SK-N-SH treated with all-trans-retinoic acid at 6 μM for 48 hours (cell line): ENCODE results near the gene PLXDC2.
A peak's percentile ranks its signal among the peaks of the same experiment; 100 is the strongest.

Experiments used
- ATAC-seq: fragments of 200-7000 bp; cut with Tn5 transposase; 3 replicates; pipeline ENCODE4 v1.9.1; 2020; ENCODE audit warnings: mild to moderate bottlenecking, moderate library complexity
- ARNTL ChIP-seq: fragments of 450-650 bp; formaldehyde crosslinking; IDR thresholded peaks from 2 replicates; pipeline ENCODE4 v1.5.0; 2020; ENCODE audit warnings: low read depth, mild to moderate bottlenecking, moderate library complexity, borderline replicate concordance
- BACH2 ChIP-seq: fragments of 250-450 bp; sonication (Bioruptor Pico); IDR thresholded peaks from 2 replicates; pipeline ENCODE4 v1.9.0; 2021; ENCODE audit warnings: mild to moderate bottlenecking, borderline replicate concordance
- CSDC2 ChIP-seq: fragments of 250-450 bp; sonication (Bioruptor Pico); IDR thresholded peaks from 2 replicates; pipeline ENCODE4 v1.5.0; 2020; ENCODE audit warnings: mild to moderate bottlenecking, moderate library complexity
- GLIS3 ChIP-seq: fragments of 250-450 bp; sonication (Bioruptor Pico); IDR thresholded peaks from 2 replicates; pipeline ENCODE4 v1.5.0; 2020; ENCODE audit warnings: mild to moderate bottlenecking, moderate library complexity
- ISL1 ChIP-seq: fragments of 250-450 bp; sonication (Bioruptor Pico); IDR thresholded peaks from 2 replicates; pipeline ENCODE4 v2.1.2; 2022; ENCODE audit warnings: mild to moderate bottlenecking, moderate library complexity
- PPARA ChIP-seq: fragments of 250-450 bp; sonication (Bioruptor Pico); IDR thresholded peaks from 2 replicates; pipeline ENCODE4 v1.5.0; 2020; ENCODE audit warnings: mild to moderate bottlenecking, borderline replicate concordance
- RARB ChIP-seq: fragments of 250-450 bp; sonication (Bioruptor Pico); IDR thresholded peaks from 2 replicates; pipeline ENCODE4 v1.8.0; 2021; ENCODE audit warnings: mild to moderate bottlenecking, moderate library complexity
- SNAI2 ChIP-seq: fragments of 250-450 bp; sonication (Bioruptor Pico); IDR thresholded peaks from 2 replicates; pipeline ENCODE4 v1.5.0; 2020; ENCODE audit warnings: mild to moderate bottlenecking, moderate library complexity
- TCF4 ChIP-seq: fragments of 250-450 bp; sonication (Bioruptor Pico); IDR thresholded peaks from 2 replicates; pipeline ENCODE4 v1.8.0; 2021; ENCODE audit warnings: mild to moderate bottlenecking, moderate library complexity, borderline replicate concordance
- TOX ChIP-seq: fragments of 250-450 bp; sonication (Bioruptor Pico); IDR thresholded peaks from 2 replicates; pipeline ENCODE4 v1.8.0; 2021; ENCODE audit warnings: mild to moderate bottlenecking, moderate library complexity, borderline replicate concordance
- ZC3H10 ChIP-seq: fragments of 250-450 bp; sonication (Bioruptor Pico); IDR thresholded peaks from 2 replicates; pipeline ENCODE4 v1.5.1; 2021; ENCODE audit warnings: mild to moderate bottlenecking, moderate library complexity
- ZFP3 ChIP-seq: fragments of 250-450 bp; sonication (Bioruptor Pico); IDR thresholded peaks from 2 replicates; pipeline ENCODE4 v1.5.0; 2020; ENCODE audit warnings: mild to moderate bottlenecking, moderate library complexity
- ZFP30 ChIP-seq: fragments of 450-650 bp; formaldehyde crosslinking; IDR thresholded peaks from 2 replicates; pipeline ENCODE4 v1.5.0; 2022; ENCODE audit warnings: mild to moderate bottlenecking, moderate library complexity
- ZNF70 ChIP-seq: fragments of 450-650 bp; formaldehyde crosslinking; IDR thresholded peaks from 2 replicates; pipeline ENCODE4 v1.5.0; 2020; ENCODE audit warnings: mild to moderate bottlenecking, moderate library complexity
- ZNF8 ChIP-seq: fragments of 450-650 bp; formaldehyde crosslinking; IDR thresholded peaks from 2 replicates; pipeline ENCODE4 v1.5.0; 2020; ENCODE audit warnings: mild to moderate bottlenecking, moderate library complexity
- TF ChIP-seq, protein P1 (sequence below): fragments of 250-450 bp; sonication (Bioruptor Pico); IDR thresholded peaks from 2 replicates; pipeline ENCODE4 v1.5.1; 2020; ENCODE audit warnings: low read depth, mild to moderate bottlenecking, moderate library complexity
- TF ChIP-seq, protein P2 (sequence below): fragments of 250-450 bp; sonication (Bioruptor Pico); IDR thresholded peaks from 2 replicates; pipeline ENCODE4 v1.5.1; 2021; ENCODE audit warnings: mild to moderate bottlenecking, moderate library complexity
- TF ChIP-seq, protein P3 (sequence below): fragments of 250-450 bp; sonication (Bioruptor Pico); IDR thresholded peaks from 2 replicates; pipeline ENCODE4 v1.8.0; 2020; ENCODE audit warnings: mild to moderate bottlenecking, moderate library complexity, borderline replicate concordance
- TF ChIP-seq, protein P4 (sequence below): fragments of 250-450 bp; sonication (Bioruptor Pico); IDR thresholded peaks from 2 replicates; pipeline ENCODE4 v1.8.0; 2021; ENCODE audit warnings: low read depth, mild to moderate bottlenecking, moderate library complexity, borderline replicate concordance
- TF ChIP-seq, protein P5 (sequence below): fragments of 250-450 bp; sonication (Bioruptor Pico); IDR thresholded peaks from 2 replicates; pipeline ENCODE4 v1.5.0; 2020; ENCODE audit warnings: mild to moderate bottlenecking, moderate library complexity

Gene PLXDC2

DNA sequence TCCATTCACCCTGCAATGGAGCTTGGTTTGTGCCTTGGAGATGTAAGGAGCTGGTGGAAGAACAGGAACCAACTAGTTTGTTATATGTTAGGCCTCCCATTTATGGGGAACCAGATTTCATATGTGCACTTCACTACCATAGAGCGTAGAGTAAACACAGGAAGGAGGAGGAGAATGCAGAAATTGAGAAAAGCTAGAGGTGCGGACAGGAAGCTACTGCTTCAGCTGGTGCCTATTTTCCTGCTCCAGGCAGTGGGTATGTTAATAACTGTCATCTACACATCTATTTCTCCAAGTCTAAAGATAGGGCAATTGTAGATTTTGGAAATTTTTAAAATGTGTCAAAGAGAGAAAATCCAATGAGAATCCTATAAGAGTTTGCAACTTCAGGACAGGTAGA, 482.2 kb downstream of the PLXDC2 start:
- ATAC-seq: no peak
- TF ChIP-seq, protein P1, sequence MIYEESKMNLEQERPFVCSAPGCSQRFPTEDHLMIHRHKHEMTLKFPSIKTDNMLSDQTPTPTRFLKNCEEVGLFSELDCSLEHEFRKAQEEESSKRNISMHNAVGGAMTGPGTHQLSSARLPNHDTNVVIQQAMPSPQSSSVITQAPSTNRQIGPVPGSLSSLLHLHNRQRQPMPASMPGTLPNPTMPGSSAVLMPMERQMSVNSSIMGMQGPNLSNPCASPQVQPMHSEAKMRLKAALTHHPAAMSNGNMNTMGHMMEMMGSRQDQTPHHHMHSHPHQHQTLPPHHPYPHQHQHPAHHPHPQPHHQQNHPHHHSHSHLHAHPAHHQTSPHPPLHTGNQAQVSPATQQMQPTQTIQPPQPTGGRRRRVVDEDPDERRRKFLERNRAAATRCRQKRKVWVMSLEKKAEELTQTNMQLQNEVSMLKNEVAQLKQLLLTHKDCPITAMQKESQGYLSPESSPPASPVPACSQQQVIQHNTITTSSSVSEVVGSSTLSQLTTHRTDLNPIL (CRISPR knock-in tag): no peak
- no peak for TF ChIP-seq TCF4 (CRISPR knock-in tag)
- TF ChIP-seq ZC3H10 (CRISPR knock-in tag): no peak
- no peak for TF ChIP-seq SNAI2 (CRISPR knock-in tag)
- no peak for TF ChIP-seq RARB (CRISPR knock-in tag)
- TF ChIP-seq PPARA: no peak

DNA sequence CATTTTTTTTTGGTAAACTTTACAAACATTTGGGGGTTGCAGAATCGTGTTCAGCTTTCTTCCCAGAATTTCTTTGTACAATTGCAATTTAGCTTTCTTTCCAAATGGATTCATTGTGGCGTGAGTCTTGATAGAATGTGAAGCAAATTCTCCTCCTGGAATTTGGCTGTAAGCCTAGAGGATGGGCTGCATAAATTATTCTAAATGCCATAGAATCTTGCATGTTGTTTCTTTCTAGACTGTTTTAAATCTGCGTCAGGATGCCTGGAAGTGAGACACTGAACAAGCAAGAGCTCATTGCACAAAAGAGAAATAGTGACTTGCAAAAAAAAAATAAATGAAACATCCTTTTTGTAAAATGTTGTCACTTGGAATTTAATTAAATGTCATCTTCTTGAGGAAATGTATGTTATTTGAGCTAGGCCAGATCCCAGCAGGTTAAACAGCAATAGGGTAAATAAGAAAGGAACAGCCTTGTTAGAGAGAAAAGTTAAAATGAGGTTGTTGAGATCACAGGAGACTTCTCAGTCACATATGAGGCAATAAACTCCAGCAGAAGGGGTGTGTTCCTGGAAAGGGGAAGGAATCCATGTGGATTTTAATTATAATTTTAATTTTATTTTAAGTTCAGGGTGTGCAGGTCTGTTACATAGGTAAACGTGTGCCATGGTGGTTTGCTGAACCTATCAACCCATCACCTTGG, 483.0 kb downstream of the PLXDC2 start:
- TF ChIP-seq, protein P2, sequence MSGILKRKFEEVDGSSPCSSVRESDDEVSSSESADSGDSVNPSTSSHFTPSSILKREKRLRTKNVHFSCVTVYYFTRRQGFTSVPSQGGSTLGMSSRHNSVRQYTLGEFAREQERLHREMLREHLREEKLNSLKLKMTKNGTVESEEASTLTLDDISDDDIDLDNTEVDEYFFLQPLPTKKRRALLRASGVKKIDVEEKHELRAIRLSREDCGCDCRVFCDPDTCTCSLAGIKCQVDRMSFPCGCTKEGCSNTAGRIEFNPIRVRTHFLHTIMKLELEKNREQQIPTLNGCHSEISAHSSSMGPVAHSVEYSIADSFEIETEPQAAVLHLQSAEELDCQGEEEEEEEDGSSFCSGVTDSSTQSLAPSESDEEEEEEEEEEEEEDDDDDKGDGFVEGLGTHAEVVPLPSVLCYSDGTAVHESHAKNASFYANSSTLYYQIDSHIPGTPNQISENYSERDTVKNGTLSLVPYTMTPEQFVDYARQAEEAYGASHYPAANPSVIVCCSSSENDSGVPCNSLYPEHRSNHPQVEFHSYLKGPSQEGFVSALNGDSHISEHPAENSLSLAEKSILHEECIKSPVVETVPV: no peak
- TF ChIP-seq, protein P3, sequence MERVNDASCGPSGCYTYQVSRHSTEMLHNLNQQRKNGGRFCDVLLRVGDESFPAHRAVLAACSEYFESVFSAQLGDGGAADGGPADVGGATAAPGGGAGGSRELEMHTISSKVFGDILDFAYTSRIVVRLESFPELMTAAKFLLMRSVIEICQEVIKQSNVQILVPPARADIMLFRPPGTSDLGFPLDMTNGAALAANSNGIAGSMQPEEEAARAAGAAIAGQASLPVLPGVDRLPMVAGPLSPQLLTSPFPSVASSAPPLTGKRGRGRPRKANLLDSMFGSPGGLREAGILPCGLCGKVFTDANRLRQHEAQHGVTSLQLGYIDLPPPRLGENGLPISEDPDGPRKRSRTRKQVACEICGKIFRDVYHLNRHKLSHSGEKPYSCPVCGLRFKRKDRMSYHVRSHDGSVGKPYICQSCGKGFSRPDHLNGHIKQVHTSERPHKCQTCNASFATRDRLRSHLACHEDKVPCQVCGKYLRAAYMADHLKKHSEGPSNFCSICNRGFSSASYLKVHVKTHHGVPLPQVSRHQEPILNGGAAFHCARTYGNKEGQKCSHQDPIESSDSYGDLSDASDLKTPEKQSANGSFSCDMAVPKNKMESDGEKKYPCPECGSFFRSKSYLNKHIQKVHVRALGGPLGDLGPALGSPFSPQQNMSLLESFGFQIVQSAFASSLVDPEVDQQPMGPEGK (CRISPR knock-in tag): no peak
- TF ChIP-seq ZFP3 (no peak), BACH2 (CRISPR knock-in tag) (no peak), ISL1 (no peak), GLIS3 (CRISPR knock-in tag) (no peak)
- TF ChIP-seq, protein P4, sequence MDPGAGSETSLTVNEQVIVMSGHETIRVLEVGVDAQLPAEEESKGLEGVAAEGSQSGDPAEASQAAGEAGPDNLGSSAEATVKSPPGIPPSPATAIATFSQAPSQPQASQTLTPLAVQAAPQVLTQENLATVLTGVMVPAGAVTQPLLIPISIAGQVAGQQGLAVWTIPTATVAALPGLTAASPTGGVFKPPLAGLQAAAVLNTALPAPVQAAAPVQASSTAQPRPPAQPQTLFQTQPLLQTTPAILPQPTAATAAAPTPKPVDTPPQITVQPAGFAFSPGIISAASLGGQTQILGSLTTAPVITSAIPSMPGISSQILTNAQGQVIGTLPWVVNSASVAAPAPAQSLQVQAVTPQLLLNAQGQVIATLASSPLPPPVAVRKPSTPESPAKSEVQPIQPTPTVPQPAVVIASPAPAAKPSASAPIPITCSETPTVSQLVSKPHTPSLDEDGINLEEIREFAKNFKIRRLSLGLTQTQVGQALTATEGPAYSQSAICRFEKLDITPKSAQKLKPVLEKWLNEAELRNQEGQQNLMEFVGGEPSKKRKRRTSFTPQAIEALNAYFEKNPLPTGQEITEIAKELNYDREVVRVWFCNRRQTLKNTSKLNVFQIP (CRISPR knock-in tag): no peak
- TF ChIP-seq, protein P1 (CRISPR knock-in tag): no peak
- TF ChIP-seq, protein P5, sequence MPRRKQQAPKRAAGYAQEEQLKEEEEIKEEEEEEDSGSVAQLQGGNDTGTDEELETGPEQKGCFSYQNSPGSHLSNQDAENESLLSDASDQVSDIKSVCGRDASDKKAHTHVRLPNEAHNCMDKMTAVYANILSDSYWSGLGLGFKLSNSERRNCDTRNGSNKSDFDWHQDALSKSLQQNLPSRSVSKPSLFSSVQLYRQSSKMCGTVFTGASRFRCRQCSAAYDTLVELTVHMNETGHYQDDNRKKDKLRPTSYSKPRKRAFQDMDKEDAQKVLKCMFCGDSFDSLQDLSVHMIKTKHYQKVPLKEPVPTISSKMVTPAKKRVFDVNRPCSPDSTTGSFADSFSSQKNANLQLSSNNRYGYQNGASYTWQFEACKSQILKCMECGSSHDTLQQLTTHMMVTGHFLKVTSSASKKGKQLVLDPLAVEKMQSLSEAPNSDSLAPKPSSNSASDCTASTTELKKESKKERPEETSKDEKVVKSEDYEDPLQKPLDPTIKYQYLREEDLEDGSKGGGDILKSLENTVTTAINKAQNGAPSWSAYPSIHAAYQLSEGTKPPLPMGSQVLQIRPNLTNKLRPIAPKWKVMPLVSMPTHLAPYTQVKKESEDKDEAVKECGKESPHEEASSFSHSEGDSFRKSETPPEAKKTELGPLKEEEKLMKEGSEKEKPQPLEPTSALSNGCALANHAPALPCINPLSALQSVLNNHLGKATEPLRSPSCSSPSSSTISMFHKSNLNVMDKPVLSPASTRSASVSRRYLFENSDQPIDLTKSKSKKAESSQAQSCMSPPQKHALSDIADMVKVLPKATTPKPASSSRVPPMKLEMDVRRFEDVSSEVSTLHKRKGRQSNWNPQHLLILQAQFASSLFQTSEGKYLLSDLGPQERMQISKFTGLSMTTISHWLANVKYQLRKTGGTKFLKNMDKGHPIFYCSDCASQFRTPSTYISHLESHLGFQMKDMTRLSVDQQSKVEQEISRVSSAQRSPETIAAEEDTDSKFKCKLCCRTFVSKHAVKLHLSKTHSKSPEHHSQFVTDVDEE: no peak
- TF ChIP-seq, all 23 proteins: peak for 0
- ATAC-seq: peak; percentile 42; the same call in 2 of the 3 replicates

DNA sequence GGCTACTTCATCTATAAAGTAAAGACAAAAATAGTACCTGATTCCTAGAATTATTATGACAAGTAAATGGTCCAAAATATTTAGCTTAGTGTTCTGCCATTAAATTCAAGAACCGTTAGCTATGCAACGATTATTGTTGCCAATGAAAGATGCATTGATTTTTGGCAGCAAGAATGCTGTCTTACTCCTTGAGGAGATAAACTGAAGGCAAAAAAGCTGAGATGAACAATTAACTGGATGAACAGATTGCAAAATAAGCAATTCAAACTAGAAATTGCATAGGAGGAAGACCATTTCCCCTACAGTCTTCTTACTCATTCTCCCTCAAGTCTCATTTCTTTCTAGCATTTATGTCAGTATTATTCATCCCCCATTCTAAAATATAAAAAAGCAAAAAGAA, 484.5 kb downstream of the PLXDC2 start:
- ATAC-seq: no peak
- no peak for TF ChIP-seq ZC3H10 (CRISPR knock-in tag)

DNA sequence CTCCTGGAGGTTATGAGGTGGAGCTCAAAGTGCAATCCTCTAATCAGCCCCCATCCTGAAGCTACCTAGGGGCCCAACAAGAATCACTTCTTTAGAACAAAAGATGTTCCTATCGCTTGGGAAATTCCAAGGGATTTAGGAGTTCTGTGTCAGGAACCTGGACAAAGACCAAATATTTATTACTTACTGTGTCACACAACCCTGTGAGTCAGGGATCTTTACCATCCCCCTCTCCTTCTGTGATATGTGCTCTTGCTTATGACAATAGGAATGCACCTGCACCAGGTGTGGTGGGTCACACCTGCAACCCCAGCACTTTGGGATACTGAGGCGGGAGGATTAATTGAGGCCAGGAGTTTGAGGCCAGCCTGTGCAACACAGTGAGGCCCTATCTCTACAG, 485.8 kb downstream of the PLXDC2 start:
- ATAC-seq: no peak

More for the DNA sequence above, 485.8 kb downstream of the PLXDC2 start:
- TF ChIP-seq ZC3H10 (CRISPR knock-in tag): no peak
- no peak for TF ChIP-seq ZNF8 (CRISPR knock-in tag)
- no peak for TF ChIP-seq PPARA
- no peak for TF ChIP-seq GLIS3 (CRISPR knock-in tag)
- TF ChIP-seq ZFP30 (CRISPR knock-in tag): no peak
- TF ChIP-seq, protein P3 (CRISPR knock-in tag): no peak
- no peak for TF ChIP-seq ARNTL (CRISPR knock-in tag)
- no peak for TF ChIP-seq CSDC2 (CRISPR knock-in tag)
- TF ChIP-seq RARB (CRISPR knock-in tag): no peak
- TF ChIP-seq, protein P1 (CRISPR knock-in tag): no peak
- no peak for TF ChIP-seq ISL1
- no peak for TF ChIP-seq TOX (CRISPR knock-in tag)
- no peak for TF ChIP-seq ZNF70 (CRISPR knock-in tag)
